ENCODE results near the gene PCSK6.

DNA sequence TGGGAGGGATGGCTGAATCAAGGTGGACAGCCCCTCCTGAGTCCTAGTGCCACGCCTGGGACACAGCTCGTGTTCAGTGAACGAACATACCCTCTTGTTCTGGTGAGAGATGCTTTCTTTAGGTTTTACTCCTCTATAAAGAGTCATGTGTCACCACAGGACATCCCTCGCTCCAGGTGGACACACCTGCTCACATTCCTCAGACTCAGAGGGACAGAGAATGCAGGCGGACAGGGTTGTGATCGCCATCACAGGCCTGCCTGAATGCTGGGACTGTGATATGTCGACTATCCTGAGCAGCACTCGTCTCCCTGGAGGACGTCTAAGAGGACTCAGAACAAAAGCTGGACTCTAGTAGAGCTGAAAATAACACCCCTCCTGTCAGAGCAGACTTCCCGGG, 98.1 kb downstream of the PCSK6 start:
- TF ChIP-seq, protein P1, sequence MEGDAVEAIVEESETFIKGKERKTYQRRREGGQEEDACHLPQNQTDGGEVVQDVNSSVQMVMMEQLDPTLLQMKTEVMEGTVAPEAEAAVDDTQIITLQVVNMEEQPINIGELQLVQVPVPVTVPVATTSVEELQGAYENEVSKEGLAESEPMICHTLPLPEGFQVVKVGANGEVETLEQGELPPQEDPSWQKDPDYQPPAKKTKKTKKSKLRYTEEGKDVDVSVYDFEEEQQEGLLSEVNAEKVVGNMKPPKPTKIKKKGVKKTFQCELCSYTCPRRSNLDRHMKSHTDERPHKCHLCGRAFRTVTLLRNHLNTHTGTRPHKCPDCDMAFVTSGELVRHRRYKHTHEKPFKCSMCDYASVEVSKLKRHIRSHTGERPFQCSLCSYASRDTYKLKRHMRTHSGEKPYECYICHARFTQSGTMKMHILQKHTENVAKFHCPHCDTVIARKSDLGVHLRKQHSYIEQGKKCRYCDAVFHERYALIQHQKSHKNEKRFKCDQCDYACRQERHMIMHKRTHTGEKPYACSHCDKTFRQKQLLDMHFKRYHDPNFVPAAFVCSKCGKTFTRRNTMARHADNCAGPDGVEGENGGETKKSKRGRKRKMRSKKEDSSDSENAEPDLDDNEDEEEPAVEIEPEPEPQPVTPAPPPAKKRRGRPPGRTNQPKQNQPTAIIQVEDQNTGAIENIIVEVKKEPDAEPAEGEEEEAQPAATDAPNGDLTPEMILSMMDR (IDR thresholded peaks at IDR 0.05; ENCODE audit: low read length): no peak
- no peak for TF ChIP-seq EZH2 (optimal IDR thresholded peaks at IDR 0.05; ENCODE audit: low read depth, low read length)

Measured in MM.1S (cell line).